IMR-90 (cell line): ENCODE measurements around the gene IQGAP2.

Experiments used
- RAD21 ChIP-seq: IDR thresholded peaks from 2 replicates; pipeline ENCODE4 v1.6.1; 2012; ENCODE audit warnings: low read length, improper control_type of control experiment
- USF2 ChIP-seq: fragments of 150-350 bp; IDR thresholded peaks from 2 replicates; pipeline ENCODE4 v1.6.1; 2017; ENCODE audit warnings: mild to moderate bottlenecking, antibody characterized with exemption, low read length, low read depth

GRCh38 chr5:76499507-76500161, 96.5 kb downstream of the IQGAP2 start:
- no peak for TF ChIP-seq RAD21
- TF ChIP-seq USF2, result no peak
